OCI-LY3 (cell line): ENCODE measurements around the gene ZNF862.

Experiments
- CTCF ChIP-seq: fragments of 200-600, 300-600 bp; sonication (generic); IDR thresholded peaks from 2 replicates; pipeline ENCODE4 v1.5.1; 2014; ENCODE audit warnings: antibody characterized with exemption, low read length, low read depth
- EZH2phosphoT487 ChIP-seq: fragments of 200-600 bp; shearing (Covaris generic); IDR thresholded peaks from 2 replicates; pipeline ENCODE4 v1.6.1; 2018; ENCODE audit warnings: antibody characterized with exemption, mixed run types, low read depth

GRCh38 chr7:149790754-149791360 is 47.3 kb upstream of the ZNF862 start:
- TF ChIP-seq CTCF (no peak), EZH2phosphoT487 (no peak)
